Loucy (cell line): ENCODE results near the gene SERPINB6.

Experiments used
- CTCF ChIP-seq: fragments of 200-600 bp; sonication (generic); conservative IDR thresholded peaks from 2 replicates; pipeline ENCODE4 v1.5.1; 2014; ENCODE audit warnings: mild to moderate bottlenecking, antibody characterized with exemption, low read length
- EZH2phosphoT487 ChIP-seq: fragments of 200-600 bp; IDR thresholded peaks from 2 replicates; pipeline ENCODE4 v1.6.1; 2018; ENCODE audit warnings: antibody characterized with exemption, mild to moderate bottlenecking, moderate library complexity, borderline replicate concordance

DNA sequence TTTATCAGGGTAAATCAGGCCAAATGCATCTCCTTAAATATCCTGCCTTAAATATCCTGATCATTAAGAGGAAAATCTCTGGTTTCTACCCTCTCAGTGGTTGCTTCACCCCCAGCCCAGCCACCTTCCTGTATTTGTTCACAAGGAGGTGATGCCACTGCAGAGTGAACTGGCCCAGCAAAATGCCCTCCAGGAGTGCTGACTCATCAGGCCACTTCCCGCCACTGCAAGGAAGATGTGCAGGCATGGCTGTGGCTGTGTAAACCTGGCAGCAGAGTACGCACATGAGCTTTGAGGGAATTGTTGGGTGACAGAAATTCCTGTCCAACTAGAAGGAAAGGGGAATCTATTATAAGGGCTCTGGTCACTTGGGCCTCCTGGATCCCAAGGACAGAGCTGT is 42.1 kb upstream of the SERPINB6 start:
- TF ChIP-seq CTCF (no peak), EZH2phosphoT487 (no peak)
